ENCODE data around the gene CEBPA. TPM values are rescaled to one million over a fixed set of nuclear protein-coding genes. Genes with fewer than 3 reads are reported as not detected.

The CEBPA gene
- 1.2 and 1.8 TPM in 2 replicates for total RNA-seq (2022)
- Bru-seq, nascent RNA: percentile 16 among the genes with signal in this experiment
- percentile 20 among the genes with signal in this experiment for BruChase-seq, experiment 1, labeled RNA remaining after a 6-hour chase
- percentile 31 among the genes with signal in this experiment for BruChase-seq, experiment 2, labeled RNA remaining after a 2-hour chase
- long read RNA-seq: 0 reads

DNA sequence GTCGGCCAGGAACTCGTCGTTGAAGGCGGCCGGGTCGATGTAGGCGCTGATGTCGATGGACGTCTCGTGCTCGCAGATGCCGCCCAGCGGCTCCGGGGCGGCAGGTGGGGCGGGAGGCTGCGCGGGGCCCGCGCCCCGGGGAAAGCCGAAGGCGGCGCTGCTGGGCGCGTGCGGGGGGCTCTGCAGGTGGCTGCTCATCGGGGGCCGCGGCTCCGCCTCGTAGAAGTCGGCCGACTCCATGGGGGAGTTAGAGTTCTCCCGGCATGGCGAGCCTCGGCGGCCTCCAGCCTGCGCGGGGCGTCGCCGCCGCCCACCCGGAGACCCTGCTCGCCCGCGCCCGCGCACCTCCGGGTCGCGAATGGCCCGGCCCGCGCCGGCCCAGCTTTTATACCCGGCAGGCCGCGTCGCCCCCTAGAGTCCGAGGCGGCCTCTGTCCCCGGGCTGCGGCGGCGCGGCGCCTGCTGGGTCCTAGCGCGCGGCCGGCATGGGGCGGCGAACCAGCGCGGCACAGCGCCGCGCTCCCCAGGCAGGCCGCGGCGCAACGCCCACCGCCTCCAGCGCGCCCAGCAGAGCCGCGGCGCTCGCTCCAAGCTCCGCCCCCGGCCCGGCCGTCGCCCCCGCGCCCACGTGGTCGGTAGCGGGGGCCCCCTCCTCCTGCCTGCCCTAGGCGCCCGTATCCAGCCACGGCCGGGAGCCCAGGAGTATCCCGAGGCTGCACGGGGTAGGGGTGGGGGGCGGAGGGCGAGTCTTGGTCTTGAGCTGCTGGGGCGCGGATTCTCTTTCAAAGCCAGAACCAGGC, at the start of gene CEBPA:
CEBPA (minus strand) TSS at position 360 of the 799 bp plus-strand sequence; CDS start at position 240, 120 bp downstream.
- Mint-ChIP-seq H3K4me1 (ENCODE audit: low read depth, unreplicated experiment) (peaks cover 14% of the 10 kb centered on the region), H3K4me3 (ENCODE audit: low read depth, unreplicated experiment) (peak within 1 kb of the TSS; percentile 76), H3K9me3 (ENCODE audit: low read depth, unreplicated experiment) (no peaks in the 10 kb centered on the region), H3K27ac (ENCODE audit: unreplicated experiment) (no peak within 1 kb of the TSS), H3K36me3 (ENCODE audit: insufficient read depth, unreplicated experiment) (peaks cover 18% of the 10 kb centered on the region), H3K27me3 (ENCODE audit: unreplicated experiment) (peaks cover 73% of the 10 kb centered on the region)
- no TSS peak for BruUV-seq (replicated peaks)
- CTCF ChIA-PET: interaction anchor here (0.6 to 1.0 kb wide), 4 partner anchors 15 to 64 kb away, joined by 3 read pairs; no protein-coding TSS in a partner anchor
- TF ChIP-seq, protein P1, sequence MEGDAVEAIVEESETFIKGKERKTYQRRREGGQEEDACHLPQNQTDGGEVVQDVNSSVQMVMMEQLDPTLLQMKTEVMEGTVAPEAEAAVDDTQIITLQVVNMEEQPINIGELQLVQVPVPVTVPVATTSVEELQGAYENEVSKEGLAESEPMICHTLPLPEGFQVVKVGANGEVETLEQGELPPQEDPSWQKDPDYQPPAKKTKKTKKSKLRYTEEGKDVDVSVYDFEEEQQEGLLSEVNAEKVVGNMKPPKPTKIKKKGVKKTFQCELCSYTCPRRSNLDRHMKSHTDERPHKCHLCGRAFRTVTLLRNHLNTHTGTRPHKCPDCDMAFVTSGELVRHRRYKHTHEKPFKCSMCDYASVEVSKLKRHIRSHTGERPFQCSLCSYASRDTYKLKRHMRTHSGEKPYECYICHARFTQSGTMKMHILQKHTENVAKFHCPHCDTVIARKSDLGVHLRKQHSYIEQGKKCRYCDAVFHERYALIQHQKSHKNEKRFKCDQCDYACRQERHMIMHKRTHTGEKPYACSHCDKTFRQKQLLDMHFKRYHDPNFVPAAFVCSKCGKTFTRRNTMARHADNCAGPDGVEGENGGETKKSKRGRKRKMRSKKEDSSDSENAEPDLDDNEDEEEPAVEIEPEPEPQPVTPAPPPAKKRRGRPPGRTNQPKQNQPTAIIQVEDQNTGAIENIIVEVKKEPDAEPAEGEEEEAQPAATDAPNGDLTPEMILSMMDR (IDR thresholded peaks at IDR 0.05; ENCODE audit: unreplicated experiment): peak; percentile 38
- peak; percentile 88 for DNase-seq
- intact Hi-C loops (cut with micrococcal nuclease; ENCODE audit: unreplicated experiment): loop anchor here (5.0 kb wide), 2 partner anchors 65 to 70 kb away; partner anchors contain the start of gene CEBPG

DNA sequence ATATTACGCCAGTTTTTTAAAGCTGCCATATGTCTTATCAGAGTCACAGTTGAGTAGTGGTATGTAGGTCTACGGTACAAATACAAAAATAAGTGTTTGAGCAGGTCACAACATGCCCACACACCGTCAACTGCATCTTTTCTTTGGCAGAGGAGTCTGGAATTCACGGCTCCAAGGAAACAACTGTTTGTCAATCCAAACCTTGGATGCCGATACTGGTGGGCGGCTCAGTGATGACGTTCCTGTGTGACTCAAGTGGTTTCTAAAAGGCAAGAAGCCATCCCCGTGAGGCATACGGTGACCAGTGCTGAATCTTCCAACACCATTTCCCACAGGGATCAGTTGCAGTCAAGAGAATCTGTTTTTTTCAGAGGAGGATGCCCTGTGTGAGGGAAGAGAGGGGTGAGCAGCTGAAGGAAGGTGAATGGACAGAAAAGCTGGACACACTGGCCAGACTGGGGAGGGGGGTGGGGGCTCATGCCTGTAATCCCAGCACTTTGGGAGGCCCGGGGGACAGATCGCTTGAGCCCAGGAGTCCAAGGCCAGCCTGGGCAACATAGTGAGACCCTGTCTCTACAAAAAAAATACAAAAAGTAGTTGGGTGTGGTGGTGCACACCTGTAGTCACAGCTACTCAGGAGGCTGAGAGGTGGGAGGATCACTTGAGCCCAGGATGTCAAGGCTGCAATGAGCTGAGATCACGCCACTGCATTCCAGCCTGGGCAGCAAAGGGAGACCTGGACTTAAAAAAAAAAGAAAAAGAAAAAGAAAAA, 48.4 kb upstream of the CEBPA start:
- no peak for DNase-seq
- Mint-ChIP-seq H3K36me3 (ENCODE audit: insufficient read depth, unreplicated experiment) (no peaks in the 10 kb centered on the region), H3K9me3 (ENCODE audit: low read depth, unreplicated experiment) (peaks cover 5% of the 10 kb centered on the region), H3K4me1 (ENCODE audit: low read depth, unreplicated experiment) (no peaks in the 10 kb centered on the region), H3K27me3 (ENCODE audit: unreplicated experiment) (peaks cover 73% of the 10 kb centered on the region), H3K27ac (ENCODE audit: unreplicated experiment) (no peak overlapping the region), H3K4me3 (ENCODE audit: low read depth, unreplicated experiment) (no peak overlapping the region)
- TF ChIP-seq, protein P1 (IDR thresholded peaks at IDR 0.05; ENCODE audit: unreplicated experiment): no peak
- CTCF ChIA-PET: no interaction called here
- no TSS peak for BruUV-seq (replicated peaks)
- intact Hi-C loops (cut with micrococcal nuclease; ENCODE audit: unreplicated experiment): no loop called here

DNA sequence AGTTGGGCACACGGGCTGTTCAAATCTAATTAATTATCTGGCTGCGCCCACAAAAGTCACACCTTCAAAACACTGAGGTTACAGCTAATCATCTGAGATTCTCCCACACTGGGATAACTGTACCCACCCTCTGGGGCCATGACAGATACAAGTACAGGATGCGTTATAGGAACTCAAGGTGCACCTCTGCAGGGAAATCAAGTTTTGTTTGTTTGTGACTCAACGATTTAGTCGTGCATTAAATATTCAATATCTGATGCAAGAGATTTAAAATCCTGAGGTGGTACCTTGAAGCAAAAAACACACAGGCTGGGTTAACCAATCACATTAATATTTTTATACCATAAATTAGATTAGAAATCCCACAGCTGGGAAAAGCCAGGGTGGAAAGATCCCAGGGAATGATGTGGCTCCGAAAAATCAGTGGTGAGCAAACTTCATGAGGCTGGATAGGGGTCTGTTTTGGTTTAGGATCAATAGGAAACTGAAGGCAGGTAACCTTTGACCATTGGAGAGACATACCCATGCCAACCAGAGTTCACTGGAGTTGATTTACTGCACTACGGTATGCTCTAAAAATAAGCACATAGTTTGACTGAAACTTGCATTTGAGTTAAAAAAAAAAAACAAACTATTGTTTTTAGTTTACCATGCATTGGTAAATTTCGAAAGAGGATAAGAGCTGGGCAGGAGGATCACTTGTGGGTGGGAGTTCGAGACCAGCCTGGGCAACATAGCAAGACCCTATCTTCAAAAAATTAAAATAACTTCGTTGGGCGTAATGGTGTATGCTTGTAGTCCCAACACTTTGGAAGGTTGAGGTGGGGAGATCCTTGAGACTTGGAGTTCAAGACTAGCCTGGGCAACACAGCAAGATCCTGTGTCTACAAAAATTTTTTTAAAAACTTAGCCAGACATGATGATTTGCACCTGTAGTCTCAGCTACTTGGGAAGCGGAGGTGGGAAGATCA, 47.3 kb upstream of the CEBPA start:
- Mint-ChIP-seq H3K9me3 (ENCODE audit: low read depth, unreplicated experiment) (no peaks in the 10 kb centered on the region), H3K27ac (ENCODE audit: unreplicated experiment) (no peak overlapping the region), H3K27me3 (ENCODE audit: unreplicated experiment) (peaks cover 78% of the 10 kb centered on the region), H3K36me3 (ENCODE audit: insufficient read depth, unreplicated experiment) (no peaks in the 10 kb centered on the region), H3K4me1 (ENCODE audit: low read depth, unreplicated experiment) (no peaks in the 10 kb centered on the region), H3K4me3 (ENCODE audit: low read depth, unreplicated experiment) (no peak overlapping the region)
- TF ChIP-seq, protein P1 (IDR thresholded peaks at IDR 0.05; ENCODE audit: unreplicated experiment): no peak
- no peak for DNase-seq
- CTCF ChIA-PET: interaction anchor here (1.2 kb wide), 1 partner anchor 8 kb away, joined by 3 read pairs; no protein-coding TSS in a partner anchor
- intact Hi-C loops (cut with micrococcal nuclease; ENCODE audit: unreplicated experiment): no loop called here
- BruUV-seq (replicated peaks): no TSS peak
